Thyroid gland (tissue), 4 donors: ENCODE data around the gene CYTH1. TPM values are rescaled to one million over a fixed set of nuclear protein-coding genes. Genes with fewer than 3 reads are reported as not detected.

Source experiments
- DNase-seq, 2 donors: peaks; one replicate each; pipeline ENCODE4 v3.0.0-alpha.2; 2019
- H3K27ac ChIP-seq, 3 donors: fragments of 200-600 bp; sonication (generic); 1 replicate in 2 of 3; 2 replicates in 1 of 3; pipeline ENCODE4 v1.5.1; 2016 to 2019; ENCODE audit warnings: mild to moderate bottlenecking in 1 of 3, moderate library complexity in 1 of 3
- H3K27me3 ChIP-seq: fragments of 200-600 bp; sonication (generic); one replicate; pipeline ENCODE4 v1.5.1; 2019
- H3K36me3 ChIP-seq, 2 donors: fragments of 200-600 bp; sonication (generic); one replicate each; pipeline ENCODE4 v1.5.1; 2016 to 2019
- H3K4me1 ChIP-seq, 2 donors: fragments of 200-600 bp; sonication (generic); one replicate each; pipeline ENCODE4 v1.5.1; 2017 to 2019
- H3K4me3 ChIP-seq, 3 donors: fragments of 200-600 bp; sonication (generic); replicated peaks in 1 of 3; 1 replicate in 2 of 3; 2 replicates in 1 of 3; pipeline ENCODE4 v1.5.1; 2016; ENCODE audit warnings: mild to moderate bottlenecking in 1 of 3
- H3K9me3 ChIP-seq: fragments of 200-600 bp; sonication (generic); one replicate; pipeline ENCODE4 v1.5.1; 2017
- POLR2A ChIP-seq, 2 donors: fragments of 450-650 bp; IDR thresholded peaks; one replicate each; pipeline ENCODE4 v1.6.1; 2017; ENCODE audit warnings: antibody characterized with exemption in 2 of 2, mild to moderate bottlenecking in 2 of 2, moderate library complexity in 1 of 2
- WGBS, 2 donors: methylation state at CpG; one replicate each; pipeline ENCODE4 v1.1.5; 2017; 5-methylcytosine and 5-hydroxymethylcytosine counted together
- intact Hi-C: fragments of 100-400 bp; cut with DNase I; formaldehyde crosslinking; loops from one replicate; pipeline ENCODE4 v1.15.1; 2023
- total RNA-seq, 4 donors: library from RNA; depleted of rRNA; stranded (reverse); fragments of >200 nt; gene quantifications; one replicate each; pipeline ENCODE4 v1.2.3, GENCODE V29; 2016
- TF ChIP-seq, protein P1 (sequence below), 6 experiments: fragments of 200-600 bp in 3 of 6; fragments of 450-650 bp in 3 of 6; sonication (generic) in 3 of 6; IDR thresholded peaks; one replicate each; pipeline ENCODE4 v1.5.1; 2016 to 2019; ENCODE audit warnings: antibody characterized with exemption in 6 of 6, mild to moderate bottlenecking in 2 of 6, inconsistent platforms in 1 of 6, moderate library complexity in 1 of 6

CYTH1 gene
- total RNA-seq, 4 donors from 2014 or later = 69.0 to 94.5 (median 75.7) TPM

DNA sequence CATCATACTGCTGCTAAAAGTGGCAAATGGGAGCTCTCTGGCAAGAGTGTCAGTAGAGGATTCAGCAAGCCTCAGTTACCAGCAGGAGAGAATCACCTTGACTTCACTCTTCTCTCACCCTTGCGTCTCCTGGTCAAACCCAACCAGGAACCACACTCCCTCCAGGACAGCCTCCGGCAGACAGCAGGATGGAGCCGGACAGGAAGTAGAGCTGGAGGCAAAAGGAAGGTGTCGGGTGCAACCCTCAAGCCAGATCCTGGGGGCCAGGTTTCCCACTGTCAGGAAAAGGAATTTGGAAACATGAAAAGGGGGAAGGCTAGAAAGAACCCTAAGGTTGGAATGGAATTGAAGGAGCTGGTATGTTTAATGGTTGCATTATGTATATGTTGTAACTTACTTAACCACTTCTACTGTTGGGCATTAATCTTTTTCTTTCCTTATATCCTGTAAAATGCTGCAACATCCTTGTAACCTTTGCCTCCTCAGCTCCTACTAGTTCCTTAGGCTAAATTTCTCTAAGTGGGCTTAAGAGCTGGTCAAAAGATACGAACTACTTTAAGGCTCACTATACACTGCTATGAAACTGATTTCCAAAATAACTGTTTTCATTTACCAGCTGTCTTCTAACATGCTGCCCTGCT is 40.3 kb downstream of the CYTH1 start:
- 71 to 83% methylated on average over 5 of the region's 5 CpGs for WGBS, 2 donors
- intact Hi-C loops = loop anchor here (10.0 kb wide), 1 partner anchor 247 kb away; no protein-coding TSS in a partner anchor
- peaks cover 25 to 27% of the 10 kb centered on the region in 2 donors for H3K4me1 ChIP-seq

DNA sequence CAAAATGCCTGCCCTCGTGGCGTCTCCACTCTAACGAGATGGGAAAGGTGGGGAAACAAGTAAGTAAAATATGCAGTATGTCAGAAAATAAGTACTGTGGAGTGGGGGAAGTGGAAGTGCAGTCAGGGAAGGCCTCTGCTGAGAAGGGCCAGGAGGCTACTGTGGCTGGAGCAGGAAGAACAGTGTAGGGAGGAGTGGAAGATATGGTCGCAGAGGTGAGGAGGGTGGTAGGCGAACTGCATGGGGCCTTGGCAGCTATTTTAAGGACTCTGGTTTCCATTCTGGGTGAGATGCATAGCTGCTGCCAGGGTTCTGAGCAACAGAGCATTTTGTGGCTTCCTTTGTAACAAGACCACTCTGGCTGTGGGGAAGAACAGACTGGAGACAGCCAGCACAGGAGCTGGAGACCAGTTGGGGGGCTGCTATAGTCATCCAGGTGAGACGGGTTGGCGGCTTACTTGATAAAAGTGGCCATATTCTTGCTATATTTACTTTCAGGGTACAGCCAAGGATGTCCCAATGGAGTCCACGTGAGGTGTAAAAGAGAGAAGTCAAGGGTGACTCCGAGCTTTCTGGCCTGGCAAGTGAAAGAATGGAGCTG is 42.6 kb downstream of the CYTH1 start:
- peaks cover 20% of the 10 kb centered on the region in 2 donors for H3K4me1 ChIP-seq
- 90 to 93% methylated on average over 9 of the region's 9 CpGs for WGBS, 2 donors
- H3K4me3 ChIP-seq = no peak overlapping the region
- no peaks in the 10 kb centered on the region for H3K36me3 ChIP-seq
- no peak for DNase-seq
- no peaks in the 10 kb centered on the region for H3K27me3 ChIP-seq
- intact Hi-C loops = no loop called here
- H3K9me3 ChIP-seq = no peaks in the 10 kb centered on the region
- no peak for TF ChIP-seq POLR2A (IDR thresholded peaks at IDR 0.05)
- TF ChIP-seq, protein P1, sequence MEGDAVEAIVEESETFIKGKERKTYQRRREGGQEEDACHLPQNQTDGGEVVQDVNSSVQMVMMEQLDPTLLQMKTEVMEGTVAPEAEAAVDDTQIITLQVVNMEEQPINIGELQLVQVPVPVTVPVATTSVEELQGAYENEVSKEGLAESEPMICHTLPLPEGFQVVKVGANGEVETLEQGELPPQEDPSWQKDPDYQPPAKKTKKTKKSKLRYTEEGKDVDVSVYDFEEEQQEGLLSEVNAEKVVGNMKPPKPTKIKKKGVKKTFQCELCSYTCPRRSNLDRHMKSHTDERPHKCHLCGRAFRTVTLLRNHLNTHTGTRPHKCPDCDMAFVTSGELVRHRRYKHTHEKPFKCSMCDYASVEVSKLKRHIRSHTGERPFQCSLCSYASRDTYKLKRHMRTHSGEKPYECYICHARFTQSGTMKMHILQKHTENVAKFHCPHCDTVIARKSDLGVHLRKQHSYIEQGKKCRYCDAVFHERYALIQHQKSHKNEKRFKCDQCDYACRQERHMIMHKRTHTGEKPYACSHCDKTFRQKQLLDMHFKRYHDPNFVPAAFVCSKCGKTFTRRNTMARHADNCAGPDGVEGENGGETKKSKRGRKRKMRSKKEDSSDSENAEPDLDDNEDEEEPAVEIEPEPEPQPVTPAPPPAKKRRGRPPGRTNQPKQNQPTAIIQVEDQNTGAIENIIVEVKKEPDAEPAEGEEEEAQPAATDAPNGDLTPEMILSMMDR (IDR thresholded peaks at IDR 0.05) = no peak
- H3K27ac ChIP-seq = no peak overlapping the region

More for the DNA sequence above, 40.3 kb downstream of the CYTH1 start:
- Histone ChIP-seq H3K4me3 (no peak overlapping the region), H3K36me3 (no peaks in the 10 kb centered on the region), H3K27me3 (no peaks in the 10 kb centered on the region), H3K9me3 (no peaks in the 10 kb centered on the region), H3K27ac (no peak overlapping the region)
- TF ChIP-seq, protein P1 (IDR thresholded peaks at IDR 0.05) = no peak
- TF ChIP-seq POLR2A (IDR thresholded peaks at IDR 0.05) = no peak
- DNase-seq = no peak

DNA sequence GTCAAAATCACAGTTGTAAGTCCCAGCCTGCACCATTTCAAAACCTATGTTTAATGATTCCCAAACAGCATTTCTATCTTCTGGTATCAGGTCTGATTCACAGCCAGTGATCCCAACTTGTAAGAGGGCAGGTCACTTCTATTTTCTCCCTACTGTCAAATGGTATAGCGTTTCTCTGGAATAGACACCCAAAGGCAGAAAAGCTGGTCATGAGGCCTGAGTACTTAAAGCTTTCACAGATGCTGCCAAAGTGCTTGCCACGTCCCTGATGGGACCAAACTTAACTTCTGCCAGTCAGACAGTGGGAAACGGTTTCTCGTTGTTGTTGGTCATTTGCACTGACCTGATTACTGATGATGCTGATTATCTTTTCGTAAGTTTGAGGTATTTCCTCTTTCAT is 43.4 kb downstream of the CYTH1 start:
- H3K36me3 ChIP-seq = no peaks in the 10 kb centered on the region
- H3K27ac ChIP-seq = no peak overlapping the region
- peaks cover 24 to 27% of the 10 kb centered on the region in 2 donors for H3K4me1 ChIP-seq
- intact Hi-C loops = no loop called here
- no peak overlapping the region for H3K4me3 ChIP-seq
- DNase-seq = no peak
- H3K27me3 ChIP-seq = no peaks in the 10 kb centered on the region
- no peaks in the 10 kb centered on the region for H3K9me3 ChIP-seq
- 87 to 89% methylated on average over 5 of the region's 5 CpGs for whole genome bisulfite sequencing, 2 donors
- no peak for TF ChIP-seq POLR2A (IDR thresholded peaks at IDR 0.05)
- TF ChIP-seq, protein P1 (IDR thresholded peaks at IDR 0.05) = no peak

- Histone ChIP-seq H3K4me3 (no peak overlapping the region), H3K27me3 (no peaks in the 10 kb centered on the region), H3K9me3 (no peaks in the 10 kb centered on the region), H3K36me3 (no peaks in the 10 kb centered on the region), H3K27ac (no peak overlapping the region), H3K4me1 (peaks cover 28 to 31% of the 10 kb centered on the region in 2 donors)
- DNase-seq = no peak
- TF ChIP-seq POLR2A (IDR thresholded peaks at IDR 0.05) = no peak
- TF ChIP-seq, protein P1 (IDR thresholded peaks at IDR 0.05) = no peak
- intact Hi-C loops = no loop called here
- 88 to 94% methylated on average over 6 of the region's 6 CpGs for WGBS, 2 donors
Measured at GRCh38 chr17:78738278-78738677, 43.8 kb downstream of the CYTH1 start.

GRCh38 chr17:78737332-78737731 is 44.7 kb downstream of the CYTH1 start:
- no peaks in the 10 kb centered on the region for H3K9me3 ChIP-seq
- no peak for TF ChIP-seq POLR2A (IDR thresholded peaks at IDR 0.05)
- TF ChIP-seq, protein P1 (IDR thresholded peaks at IDR 0.05) = no peak
- no peaks in the 10 kb centered on the region for H3K27me3 ChIP-seq
- H3K4me3 ChIP-seq = peak overlapping the region in 1 of 3 donors; percentile 40
- H3K4me1 ChIP-seq = peaks cover 34 to 41% of the 10 kb centered on the region in 2 donors
- intact Hi-C loops = no loop called here
- DNase-seq = no peak
- H3K36me3 ChIP-seq = no peaks in the 10 kb centered on the region
- WGBS, 2 donors = 22 to 27% methylated on average over 2 of the region's 2 CpGs
- peak overlapping the region; percentile 42 to 90 (median 85) for H3K27ac ChIP-seq
